Colon (tissue), 2 donors: ENCODE data around the gene TPK1.

Source experiments
- FAIRE-seq: peaks from 2 replicates; lab custom pipeline; 2012; peaks lifted over from hg19 to GRCh38; lab: Jason Lieb, UNC
- donor health status: control.
- donor health status: control.

The TPK1 gene

GRCh38 chr7:144723301-144723700 is 112.6 kb downstream of the TPK1 start:
- FAIRE-seq, result no peak

- no peak for FAIRE-seq
Measured at GRCh38 chr7:144720710-144721109, 115.1 kb downstream of the TPK1 start.

- FAIRE-seq, result no peak
Measured at GRCh38 chr7:144720149-144720548, 115.7 kb downstream of the TPK1 start.

GRCh38 chr7:144717720-144718119 is 118.1 kb downstream of the TPK1 start:
- FAIRE-seq, result no peak

GRCh38 chr7:144713850-144714249 is 122.0 kb downstream of the TPK1 start:
- FAIRE-seq, result no peak

GRCh38 chr7:144710791-144711190 is 125.1 kb downstream of the TPK1 start:
- no peak for FAIRE-seq

GRCh38 chr7:144709066-144709465 is 126.8 kb downstream of the TPK1 start:
- FAIRE-seq, result no peak

- no peak for FAIRE-seq
Measured at GRCh38 chr7:144691240-144691639, 144.6 kb downstream of the TPK1 start.

- FAIRE-seq, result no peak
Measured at GRCh38 chr7:144682581-144683280, 153.1 kb downstream of the TPK1 start.

- no peak for FAIRE-seq
Measured at GRCh38 chr7:144676492-144676891, 159.4 kb downstream of the TPK1 start.

- FAIRE-seq, result no peak
Measured at GRCh38 chr7:144674550-144674949, 161.3 kb downstream of the TPK1 start.

GRCh38 chr7:144672869-144673268 is 163.0 kb downstream of the TPK1 start:
- FAIRE-seq, result no peak

- FAIRE-seq, result no peak
Measured at GRCh38 chr7:144671429-144671828, 164.4 kb downstream of the TPK1 start.

- FAIRE-seq, result no peak
Measured at GRCh38 chr7:144670218-144670617, 165.6 kb downstream of the TPK1 start.

- no peak for FAIRE-seq
Measured at GRCh38 chr7:144668503-144668902, 167.3 kb downstream of the TPK1 start.

- FAIRE-seq, result no peak
Measured at GRCh38 chr7:144665689-144666381, 170.0 kb downstream of the TPK1 start.

GRCh38 chr7:144659211-144659610 is 176.6 kb downstream of the TPK1 start:
- no peak for FAIRE-seq

GRCh38 chr7:144656965-144657517 is 178.8 kb downstream of the TPK1 start:
- no peak for FAIRE-seq

- FAIRE-seq, result no peak
Measured at GRCh38 chr7:144653449-144653848, 182.4 kb downstream of the TPK1 start.

- no peak for FAIRE-seq
Measured at GRCh38 chr7:144650439-144650838, 185.4 kb downstream of the TPK1 start.

GRCh38 chr7:144649120-144649519 is 186.7 kb downstream of the TPK1 start:
- FAIRE-seq, result peak; percentile 14

- no peak for FAIRE-seq
Measured at GRCh38 chr7:144641389-144642044, 194.3 kb downstream of the TPK1 start.

GRCh38 chr7:144632724-144633123 is 203.1 kb downstream of the TPK1 start:
- no peak for FAIRE-seq
